Activated gamma-delta T cell treated with anti-CD3 and anti-CD28 coated beads, Interleukin-2, amount 50 U/mL, for 16 hours (primary cell): ENCODE results near the gene CBFB.

Experiments
- DNase-seq: peaks from one replicate; pipeline ENCODE4 v3.0.0-alpha.2; 2020; ENCODE audit warnings: low read depth

Gene CBFB

GRCh38 chr16:67137605-67138004, 108.7 kb downstream of the CBFB start:
- no peak for DNase-seq

GRCh38 chr16:67141391-67141790, 112.4 kb downstream of the CBFB start:
- no peak for DNase-seq

- no peak for DNase-seq
Measured at GRCh38 chr16:67142342-67142741, 113.4 kb downstream of the CBFB start.

GRCh38 chr16:67144943-67145342, 116.0 kb downstream of the CBFB start:
- DNase-seq: no peak

GRCh38 chr16:67145746-67146145, 116.8 kb downstream of the CBFB start:
- no peak for DNase-seq

- DNase-seq: no peak
Measured at GRCh38 chr16:67146523-67147357, 117.8 kb downstream of the CBFB start.

- DNase-seq: no peak
Measured at GRCh38 chr16:67147437-67148140, 118.6 kb downstream of the CBFB start.

GRCh38 chr16:67148221-67148620, 119.3 kb downstream of the CBFB start:
- no peak for DNase-seq

GRCh38 chr16:67148656-67149275, 119.8 kb downstream of the CBFB start:
- no peak for DNase-seq

GRCh38 chr16:67149276-67150046, 120.5 kb downstream of the CBFB start:
- no peak for DNase-seq

GRCh38 chr16:67150047-67150832, 121.3 kb downstream of the CBFB start:
- no peak for DNase-seq
